GM19035 (cell line): Measurements from ENCODE around the gene FKBP1B.
"Not testable (repeated sequence)": the region's sequence is repeated elsewhere in the genome, so short reads cannot be mapped to it uniquely, and the experiment has no call there.

Experiments
- ATAC-seq: cut with Tn5 transposase; IDR thresholded peaks from one replicate; pipeline ENCODE4 v1.9.1; 2021; ENCODE audit not compliant: unreplicated experiment

FKBP1B gene

GRCh38 chr2:24022324-24022974 is 27.1 kb upstream of the FKBP1B start:
- no peak for ATAC-seq

GRCh38 chr2:24022975-24023575 is 26.5 kb upstream of the FKBP1B start:
- ATAC-seq: no peak

GRCh38 chr2:24024018-24024417 is 25.5 kb upstream of the FKBP1B start:
- no peak for ATAC-seq

GRCh38 chr2:24024996-24025663 is 24.4 kb upstream of the FKBP1B start:
- no peak for ATAC-seq

GRCh38 chr2:24026233-24026632 is 23.3 kb upstream of the FKBP1B start:
- ATAC-seq: no peak

- no peak for ATAC-seq
These were observed 10.6 kb upstream of the FKBP1B start for GRCh38 chr2:24038786-24039499.

GRCh38 chr2:24040511-24040910 is 9.0 kb upstream of the FKBP1B start:
- no peak for ATAC-seq

- not testable (repeated sequence) for ATAC-seq
These were observed 6.4 kb upstream of the FKBP1B start for GRCh38 chr2:24043133-24043532.

GRCh38 chr2:24045511-24046508 is 3.7 kb upstream of the FKBP1B start:
- ATAC-seq: no peak

GRCh38 chr2:24046599-24046929 is 3.0 kb upstream of the FKBP1B start:
- ATAC-seq: no peak

GRCh38 chr2:24046930-24047702 is 2.4 kb upstream of the FKBP1B start, which contains the start of gene WDCP:
Gene WDCP (minus strand): TSS chr2:24047391. CDS start chr2:24039494, 7,897 bp downstream.
- ATAC-seq: peak; percentile 99

- ATAC-seq: peak; percentile 5
These were observed 1.9 kb upstream of the FKBP1B start for GRCh38 chr2:24047703-24048033.

- ATAC-seq: no peak
These were observed 614 bp upstream of the FKBP1B start for GRCh38 chr2:24048769-24049484.

- no peak for ATAC-seq
These were observed 769 bp downstream of the FKBP1B start for GRCh38 chr2:24050041-24050979.

- no peak for ATAC-seq
These were observed 2.3 kb downstream of the FKBP1B start for GRCh38 chr2:24051833-24052232.

- ATAC-seq: no peak
These were observed 3.4 kb downstream of the FKBP1B start for GRCh38 chr2:24052951-24053350.

GRCh38 chr2:24054366-24055010 is 4.9 kb downstream of the FKBP1B start:
- ATAC-seq: no peak

GRCh38 chr2:24055750-24056149 is 6.2 kb downstream of the FKBP1B start:
- no peak for ATAC-seq
